GM23338 (cell line): ENCODE measurements around the gene GCNT2.
A peak's percentile ranks its signal among the peaks of the same experiment; 100 is the strongest.

Experiments
- CREB1 ChIP-seq: fragments of 250-450 bp; sonication (Bioruptor Pico); IDR thresholded peaks from 2 replicates; pipeline ENCODE4 v1.5.0; 2020; ENCODE audit warnings: low read depth, mild to moderate bottlenecking, moderate library complexity
- CTCF ChIP-seq, 2 experiments: fragments of 200-600 bp in 1 of 2; sonication (generic) in 1 of 2; conservative IDR thresholded peaks; 2 replicates each; pipeline versions ENCODE4 v1.5.1 to v1.6.1; 2016 to 2017; ENCODE audit warnings: antibody characterized with exemption in 2 of 2, low read depth in 2 of 2, mild to moderate bottlenecking in 2 of 2, moderate library complexity in 1 of 2
- ETS1 ChIP-seq: IDR thresholded peaks from 2 replicates; pipeline ENCODE4 v1.6.1; 2016; ENCODE audit warnings: antibody characterized with exemption
- EZH2 ChIP-seq: fragments of 200-600 bp; sonication (generic); IDR thresholded peaks from one replicate; pipeline ENCODE4 v1.8.0; 2017; ENCODE audit warnings: antibody characterized with exemption, mild to moderate bottlenecking, low read depth; ENCODE audit not compliant: unreplicated experiment
- EZH2phosphoT487 ChIP-seq: fragments of 200-600 bp; sonication (generic); IDR thresholded peaks from one replicate; pipeline ENCODE4 v1.8.1; 2018; ENCODE audit warnings: antibody characterized with exemption; ENCODE audit not compliant: unreplicated experiment
- JUNB ChIP-seq: IDR thresholded peaks from one replicate; pipeline ENCODE4 v1.6.1; 2016; ENCODE audit warnings: antibody characterized with exemption; ENCODE audit not compliant: unreplicated experiment
- NANOG ChIP-seq: IDR thresholded peaks from 2 replicates; pipeline ENCODE4 v1.6.1; 2016; ENCODE audit warnings: antibody characterized with exemption, borderline replicate concordance
- POLR2AphosphoS5 ChIP-seq: IDR thresholded peaks from 2 replicates; pipeline ENCODE4 v1.6.1; 2016; ENCODE audit warnings: antibody characterized with exemption, low read depth
- STAT1 ChIP-seq: IDR thresholded peaks from one replicate; pipeline ENCODE4 v1.6.1; 2016; ENCODE audit warnings: antibody characterized with exemption; ENCODE audit not compliant: unreplicated experiment
- ZNF331 ChIP-seq: fragments of 250-450 bp; sonication (Bioruptor Pico); IDR thresholded peaks from 2 replicates; pipeline ENCODE4 v1.5.0; 2020; ENCODE audit warnings: low read depth, mild to moderate bottlenecking, moderate library complexity
- ZNF462 ChIP-seq: fragments of 250-450 bp; sonication (Bioruptor Pico); IDR thresholded peaks from 2 replicates; pipeline ENCODE4 v1.5.0; 2020; ENCODE audit warnings: mild to moderate bottlenecking, moderate library complexity
- TF ChIP-seq, protein P1 (sequence below): IDR thresholded peaks from one replicate; pipeline ENCODE4 v1.6.1; 2018; ENCODE audit warnings: antibody characterized with exemption; ENCODE audit not compliant: unreplicated experiment

- TF ChIP-seq EZH2phosphoT487 (no peak), CTCF (conservative IDR thresholded peaks at IDR 0.05; ENCODE audit: low read depth in 2 of 2) (peak; percentile 90 to 98), ETS1 (no peak), POLR2AphosphoS5 (no peak), ZNF331 (CRISPR knock-in tag) (no peak), EZH2 (no peak), JUNB (no peak), CREB1 (CRISPR knock-in tag) (no peak), ZNF462 (CRISPR knock-in tag) (no peak), STAT1 (no peak), NANOG (no peak)
- TF ChIP-seq, protein P1, sequence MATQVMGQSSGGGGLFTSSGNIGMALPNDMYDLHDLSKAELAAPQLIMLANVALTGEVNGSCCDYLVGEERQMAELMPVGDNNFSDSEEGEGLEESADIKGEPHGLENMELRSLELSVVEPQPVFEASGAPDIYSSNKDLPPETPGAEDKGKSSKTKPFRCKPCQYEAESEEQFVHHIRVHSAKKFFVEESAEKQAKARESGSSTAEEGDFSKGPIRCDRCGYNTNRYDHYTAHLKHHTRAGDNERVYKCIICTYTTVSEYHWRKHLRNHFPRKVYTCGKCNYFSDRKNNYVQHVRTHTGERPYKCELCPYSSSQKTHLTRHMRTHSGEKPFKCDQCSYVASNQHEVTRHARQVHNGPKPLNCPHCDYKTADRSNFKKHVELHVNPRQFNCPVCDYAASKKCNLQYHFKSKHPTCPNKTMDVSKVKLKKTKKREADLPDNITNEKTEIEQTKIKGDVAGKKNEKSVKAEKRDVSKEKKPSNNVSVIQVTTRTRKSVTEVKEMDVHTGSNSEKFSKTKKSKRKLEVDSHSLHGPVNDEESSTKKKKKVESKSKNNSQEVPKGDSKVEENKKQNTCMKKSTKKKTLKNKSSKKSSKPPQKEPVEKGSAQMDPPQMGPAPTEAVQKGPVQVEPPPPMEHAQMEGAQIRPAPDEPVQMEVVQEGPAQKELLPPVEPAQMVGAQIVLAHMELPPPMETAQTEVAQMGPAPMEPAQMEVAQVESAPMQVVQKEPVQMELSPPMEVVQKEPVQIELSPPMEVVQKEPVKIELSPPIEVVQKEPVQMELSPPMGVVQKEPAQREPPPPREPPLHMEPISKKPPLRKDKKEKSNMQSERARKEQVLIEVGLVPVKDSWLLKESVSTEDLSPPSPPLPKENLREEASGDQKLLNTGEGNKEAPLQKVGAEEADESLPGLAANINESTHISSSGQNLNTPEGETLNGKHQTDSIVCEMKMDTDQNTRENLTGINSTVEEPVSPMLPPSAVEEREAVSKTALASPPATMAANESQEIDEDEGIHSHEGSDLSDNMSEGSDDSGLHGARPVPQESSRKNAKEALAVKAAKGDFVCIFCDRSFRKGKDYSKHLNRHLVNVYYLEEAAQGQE, result no peak
Measured at GRCh38 chr6:10510592-10511367, 10.4 kb upstream of the GCNT2 start.
